Measurements from ENCODE around the gene RNF208. TPM values are rescaled to one million over a fixed set of nuclear protein-coding genes. Genes with fewer than 3 reads are reported as not detected.

RNF208 gene
- total RNA-seq, 1 donor from 2014 or later: 5.8 TPM

GRCh38 chr9:137202966-137203365, 19.1 kb downstream of the RNF208 start:
- no peaks in the 10 kb centered on the region for H3K27me3 ChIP-seq (ENCODE audit: low read depth)
- ATAC-seq (no peak), DNase-seq (no peak)
- intact Hi-C loops (cut with DNase I): no loop called here
- TF ChIP-seq CTCF (IDR thresholded peaks at IDR 0.05): no peak
- no peaks in the 10 kb centered on the region for H3K36me3 ChIP-seq
- no peak overlapping the region for H3K27ac ChIP-seq
- H3K9me3 ChIP-seq: no peaks in the 10 kb centered on the region
- peaks cover 54% of the 10 kb centered on the region for H3K4me1 ChIP-seq
- H3K4me3 ChIP-seq: no peak overlapping the region

DNA sequence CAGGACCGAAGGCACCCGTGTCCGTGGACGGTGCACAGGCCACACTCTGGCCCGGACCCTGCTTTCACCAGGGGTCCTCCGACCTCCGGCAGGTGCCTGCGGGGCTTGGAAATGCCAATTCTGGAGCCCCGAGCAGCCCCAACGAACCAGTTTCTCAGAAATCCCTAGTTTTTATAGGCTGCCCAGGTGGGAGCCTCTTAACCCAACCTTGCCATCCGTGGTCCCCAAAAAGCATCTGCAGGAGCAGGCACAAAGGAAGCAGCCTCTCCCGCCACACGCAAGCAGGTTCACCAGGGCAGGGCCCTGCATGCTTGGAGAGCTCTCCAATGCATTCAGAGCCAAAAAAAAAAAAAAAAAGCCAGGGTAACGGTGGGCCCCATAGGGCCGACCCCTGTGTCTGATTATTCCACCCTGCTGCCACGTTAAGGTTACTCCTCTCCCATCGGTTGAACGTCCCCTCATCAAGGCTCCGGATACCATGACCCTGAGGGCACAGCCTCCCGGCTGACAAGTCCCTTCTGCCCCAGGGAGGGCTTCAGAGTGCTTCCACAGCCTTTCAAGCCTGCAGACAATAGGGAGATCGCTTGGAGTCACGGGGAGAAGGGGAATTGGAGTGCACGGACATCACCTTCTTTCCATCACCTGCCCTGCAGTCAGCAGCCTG, 20.7 kb downstream of the RNF208 start:
- Histone ChIP-seq H3K9me3 (no peaks in the 10 kb centered on the region), H3K27me3 (ENCODE audit: low read depth) (no peaks in the 10 kb centered on the region), H3K4me3 (peak overlapping the region; percentile 69), H3K36me3 (no peaks in the 10 kb centered on the region), H3K27ac (peak overlapping the region; percentile 85), H3K4me1 (peaks cover 60% of the 10 kb centered on the region)
- no peak for ATAC-seq
- TF ChIP-seq CTCF (IDR thresholded peaks at IDR 0.05): no peak
- no peak for DNase-seq
- intact Hi-C loops (cut with DNase I): no loop called here

DNA sequence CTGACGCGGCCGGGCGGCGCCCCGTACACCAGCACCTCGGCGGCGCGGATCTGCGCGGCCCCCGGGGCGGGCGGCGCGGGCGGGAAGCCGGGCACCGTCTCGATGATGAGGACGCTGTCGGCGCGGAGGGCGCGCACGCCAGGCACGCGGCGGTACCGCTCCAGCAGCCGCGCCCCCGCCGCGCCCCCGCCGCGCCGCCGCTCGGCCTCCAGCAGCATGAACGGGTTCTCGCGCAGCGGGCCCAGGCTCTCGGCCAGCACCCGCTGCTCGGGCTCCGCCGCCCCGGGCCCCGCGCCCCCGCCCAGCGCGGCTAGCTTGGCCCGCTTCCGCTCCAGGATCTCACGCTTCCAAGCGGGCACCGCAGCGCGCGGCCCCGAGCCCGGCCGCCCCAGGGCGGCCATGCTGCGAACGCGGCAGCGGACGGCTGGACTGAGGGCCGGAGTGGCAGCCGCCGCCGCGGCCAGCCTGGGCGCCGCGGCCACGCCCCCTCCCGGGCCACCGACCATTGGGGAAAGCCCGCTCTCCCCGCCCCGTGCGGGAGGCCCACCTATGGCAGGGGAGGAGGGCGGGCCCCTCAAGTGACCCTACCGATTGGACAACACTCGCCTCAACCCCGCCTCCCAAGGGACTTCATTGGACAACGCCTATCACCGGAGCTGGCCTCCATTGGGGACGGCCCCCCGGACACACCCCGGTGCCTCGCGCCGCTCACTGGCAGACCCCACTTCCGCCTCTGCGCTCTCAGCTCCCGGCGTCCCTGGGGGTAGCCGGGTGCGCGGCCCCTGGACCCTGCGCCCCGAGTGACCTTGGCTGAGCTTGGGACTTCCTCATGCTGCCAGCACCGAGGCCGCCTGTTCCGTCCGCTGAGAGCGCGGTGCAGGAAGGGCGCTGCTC, 21.5 kb downstream of the RNF208 start, which contains the start of gene TPRN:
TSS of gene TPRN (minus strand) at position 431 of the 894 bp plus-strand sequence. CDS start at position 401, 30 bp downstream.
- peak; percentile 100 for DNase-seq
- intact Hi-C loops (cut with DNase I): no loop called here
- peak within 1 kb of the TSS; percentile 85 for H3K27ac ChIP-seq
- no peaks in the 10 kb centered on the region for H3K27me3 ChIP-seq (ENCODE audit: low read depth)
- peaks cover 63% of the 10 kb centered on the region for H3K4me1 ChIP-seq
- ATAC-seq: peak; percentile 95 to 97
- peak within 1 kb of the TSS; percentile 69 for H3K4me3 ChIP-seq
- no peak for TF ChIP-seq CTCF (IDR thresholded peaks at IDR 0.05)
- no peaks in the 10 kb centered on the region for H3K36me3 ChIP-seq
- H3K9me3 ChIP-seq: no peaks in the 10 kb centered on the region

DNA sequence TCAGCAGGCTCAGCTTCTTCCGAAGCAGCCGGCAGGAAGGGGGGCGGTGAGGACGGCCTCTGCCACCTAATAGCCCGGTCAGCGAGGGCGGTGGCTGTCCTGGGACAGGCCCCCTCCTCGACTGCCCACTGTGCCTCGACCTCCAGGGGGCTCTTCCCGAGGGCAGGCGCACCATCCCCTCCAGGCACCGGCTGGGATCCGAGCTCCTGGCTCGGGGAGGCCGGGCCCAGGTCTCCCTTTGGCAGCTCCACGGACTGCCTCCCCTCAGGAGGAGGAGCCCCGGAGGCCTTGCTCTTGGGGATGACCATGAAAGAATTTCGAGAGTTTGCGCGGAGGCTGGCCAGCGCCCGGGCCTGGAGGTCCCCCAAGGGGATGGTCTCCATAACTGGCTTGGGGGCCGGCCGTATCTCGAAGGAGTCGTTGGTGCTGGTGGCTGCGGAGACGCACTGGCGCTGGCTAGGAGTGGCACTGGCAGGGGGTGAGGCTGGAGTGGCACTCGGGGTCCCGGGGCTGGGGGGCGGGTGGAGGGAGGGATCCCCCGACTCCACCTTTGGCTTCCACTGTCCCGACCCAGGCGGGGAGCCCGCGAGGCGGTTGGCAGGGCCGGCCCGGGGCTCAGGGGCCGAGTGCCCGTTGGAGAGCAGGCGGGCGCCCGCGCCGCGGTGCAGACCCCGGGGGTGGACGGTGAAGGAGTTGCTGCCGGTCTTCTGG, 22.5 kb downstream of the RNF208 start:
- H3K27me3 ChIP-seq (ENCODE audit: low read depth): no peaks in the 10 kb centered on the region
- intact Hi-C loops (cut with DNase I): no loop called here
- no peak for DNase-seq
- TF ChIP-seq CTCF (IDR thresholded peaks at IDR 0.05): no peak
- H3K27ac ChIP-seq: peak overlapping the region; percentile 78
- peak overlapping the region; percentile 69 for H3K4me3 ChIP-seq
- H3K9me3 ChIP-seq: no peaks in the 10 kb centered on the region
- no peaks in the 10 kb centered on the region for H3K36me3 ChIP-seq
- H3K4me1 ChIP-seq: peaks cover 68% of the 10 kb centered on the region
- no peak for ATAC-seq

- DNase-seq (no peak), ATAC-seq (no peak)
- H3K27ac ChIP-seq: peak overlapping the region; percentile 78
- H3K4me1 ChIP-seq: peaks cover 67% of the 10 kb centered on the region
- TF ChIP-seq CTCF (IDR thresholded peaks at IDR 0.05): no peak
- no peaks in the 10 kb centered on the region for H3K27me3 ChIP-seq (ENCODE audit: low read depth)
- no peaks in the 10 kb centered on the region for H3K9me3 ChIP-seq
- H3K4me3 ChIP-seq: peak overlapping the region; percentile 69
- intact Hi-C loops (cut with DNase I): no loop called here
- H3K36me3 ChIP-seq: no peaks in the 10 kb centered on the region
Measured at GRCh38 chr9:137198902-137199283, 23.1 kb downstream of the RNF208 start.

All from lower lobe of right lung (tissue), 2 donors.